EL (cell line): ENCODE measurements around the gene ARHGAP28.
A peak's percentile ranks its signal among the peaks of the same experiment; 100 is the strongest.

Experiments
- DNase-seq: peaks from one replicate; pipeline ENCODE4 v3.0.0-alpha.2; 2016

Gene ARHGAP28

DNA sequence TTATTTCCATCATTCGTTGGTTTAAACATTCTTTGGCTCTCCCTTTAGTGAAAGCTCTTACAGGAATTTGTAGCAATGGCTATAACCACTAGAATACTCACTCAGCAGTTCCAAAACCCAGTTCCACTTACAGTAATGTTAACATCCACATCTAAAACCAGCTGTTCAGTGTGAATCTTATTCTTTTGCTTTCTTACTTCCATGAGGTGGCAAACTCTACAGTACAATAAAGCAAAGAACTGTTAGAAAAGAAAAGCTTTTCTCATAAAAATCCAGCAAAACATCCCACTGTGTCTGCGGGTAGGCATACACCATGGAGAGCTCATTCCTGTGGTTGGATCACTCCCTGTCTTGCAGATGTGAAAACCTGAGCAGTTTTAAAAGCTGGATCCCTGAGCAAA lies 147.1 kb downstream of the ARHGAP28 start:
- DNase-seq, result peak; percentile 13

DNA sequence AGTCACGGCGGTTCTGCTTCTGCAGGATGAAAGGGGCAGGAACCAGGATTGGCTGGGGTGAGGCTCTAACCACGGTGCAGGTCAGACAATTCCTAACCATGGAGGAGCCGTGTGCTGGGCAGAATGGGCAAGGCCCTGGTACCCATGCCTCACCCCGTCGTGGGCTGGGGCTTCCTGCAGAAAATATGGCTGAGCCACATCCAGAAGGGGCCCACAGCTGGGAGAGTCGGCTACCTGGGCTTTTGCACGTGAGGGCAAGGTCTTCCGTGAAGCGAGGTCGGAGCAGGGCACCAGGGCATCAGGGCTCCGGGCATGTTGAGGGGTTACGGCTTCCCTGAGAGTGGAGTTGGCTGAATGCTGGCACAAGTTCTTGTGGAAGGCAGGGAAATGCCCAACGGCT lies 147.8 kb downstream of the ARHGAP28 start:
- no peak for DNase-seq

DNA sequence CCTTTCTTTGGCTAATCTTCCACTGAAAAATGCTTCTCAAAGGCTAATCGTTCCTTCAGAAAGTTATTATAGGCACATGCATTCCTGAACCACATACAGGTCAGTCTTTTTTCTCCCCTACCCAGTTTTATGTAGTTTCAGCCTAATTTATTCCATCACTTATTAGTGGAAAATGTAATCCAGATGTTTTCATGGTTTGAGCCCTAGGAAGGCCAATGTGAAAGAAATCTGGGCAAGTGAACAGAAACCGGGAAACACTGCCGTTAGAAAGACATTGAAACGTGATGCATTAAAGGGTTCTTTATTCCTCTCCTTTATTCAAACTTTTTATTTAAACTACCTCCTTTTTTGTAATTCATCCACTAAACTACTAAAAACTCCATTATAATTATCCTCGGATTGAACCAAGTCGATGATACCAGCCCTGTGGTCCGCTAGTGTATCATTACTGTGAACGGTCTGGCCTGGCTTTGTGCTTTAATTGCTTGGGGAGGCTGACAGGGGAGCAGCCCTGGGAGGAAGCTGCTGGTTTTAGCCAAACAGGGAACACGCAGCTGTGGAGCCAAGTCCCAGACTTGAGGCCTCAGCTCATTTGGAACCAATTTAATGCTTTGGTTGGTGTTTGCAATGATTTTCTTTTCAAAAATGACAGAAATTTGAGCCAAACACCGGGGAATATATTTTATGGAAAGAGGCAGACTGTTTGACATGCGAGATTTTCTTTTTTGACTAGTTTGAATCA lies 149.2 kb downstream of the ARHGAP28 start:
- DNase-seq, result no peak

DNA sequence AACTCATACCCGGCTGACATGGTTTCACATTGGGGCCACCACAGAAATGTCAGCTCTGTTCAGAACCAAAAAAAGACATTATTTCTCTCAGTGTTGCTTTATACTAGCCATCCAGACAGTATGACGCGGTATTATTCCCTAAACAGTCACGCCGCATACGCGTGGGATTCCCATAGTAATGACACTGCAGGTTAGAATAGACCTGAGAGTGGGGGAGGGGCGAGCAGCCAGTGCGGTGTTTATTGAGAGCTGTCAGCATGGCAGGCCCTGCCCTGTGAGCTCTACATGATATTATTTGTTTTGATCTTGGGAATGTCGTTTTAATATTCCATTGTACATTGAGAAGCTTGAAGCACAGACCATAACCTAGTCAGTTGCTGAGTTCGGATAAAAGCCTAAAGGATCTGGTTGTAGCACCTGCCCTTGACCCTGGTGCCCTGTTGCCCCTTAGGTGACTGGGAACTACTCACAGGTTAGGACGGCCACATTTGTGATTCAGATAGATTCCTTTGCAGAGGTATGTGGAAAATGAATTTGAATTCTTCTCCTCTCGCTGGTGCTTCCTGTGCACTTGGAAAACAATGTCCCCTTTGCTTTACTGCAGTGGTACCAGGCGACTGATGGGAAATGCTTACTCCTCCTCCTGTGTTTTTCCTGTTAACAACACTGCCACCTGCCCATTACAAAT lies 150.1 kb downstream of the ARHGAP28 start:
- no peak for DNase-seq

DNA sequence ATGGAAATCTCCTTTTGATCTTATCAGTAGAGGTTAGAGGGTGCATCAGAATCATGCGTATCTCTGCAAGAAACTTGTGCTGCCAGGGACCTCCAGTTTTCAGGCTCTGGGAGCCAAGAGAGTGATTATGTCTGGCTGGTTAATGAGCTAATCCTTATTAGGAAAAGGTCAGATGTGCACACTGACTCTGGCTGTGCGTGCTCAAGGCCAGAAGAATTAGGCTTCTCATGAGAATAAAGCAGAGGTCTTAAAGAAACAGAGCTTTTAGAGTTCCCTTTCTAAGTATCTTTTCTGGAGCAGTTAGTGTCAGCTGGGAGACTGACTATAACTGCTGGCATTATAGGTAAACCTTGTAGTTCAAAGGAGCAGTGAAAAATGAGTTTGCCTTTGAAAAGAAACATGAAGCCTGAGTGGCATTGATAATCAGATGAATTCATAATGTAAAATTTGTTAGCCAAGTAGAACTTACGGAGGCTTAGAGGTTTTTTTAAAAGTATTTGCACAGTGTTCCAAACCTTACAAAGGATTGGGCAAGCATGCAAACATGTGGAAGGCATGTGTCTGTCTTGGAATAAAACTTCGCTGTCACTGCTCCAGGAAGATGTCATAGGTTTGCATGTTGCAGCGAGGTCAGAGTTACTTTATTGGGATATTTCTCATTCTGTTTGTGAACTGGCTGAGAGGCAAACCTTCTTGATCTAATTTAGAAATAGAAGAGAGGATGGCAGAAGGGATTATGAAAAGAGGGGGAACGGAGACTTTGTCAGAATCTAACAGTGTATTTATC lies 151.7 kb downstream of the ARHGAP28 start:
- no peak for DNase-seq

DNA sequence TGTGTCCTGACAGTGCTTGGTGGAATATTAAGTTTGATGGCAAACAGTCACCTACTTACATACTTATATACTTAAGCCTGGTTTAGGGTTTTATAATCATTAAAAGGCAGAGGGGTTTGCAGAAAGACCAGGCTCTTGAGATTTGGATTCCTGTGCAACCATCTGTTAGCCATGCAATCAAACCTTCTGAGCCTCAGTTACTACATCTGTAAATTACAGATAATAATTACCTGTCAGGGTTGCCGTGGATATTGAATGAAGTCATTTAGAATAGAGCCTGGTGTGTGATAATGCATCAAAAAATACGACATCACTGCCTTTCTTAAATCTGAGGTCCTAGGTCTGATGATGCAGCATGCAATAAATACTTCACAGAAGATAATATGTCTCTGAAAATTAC lies 152.9 kb downstream of the ARHGAP28 start:
- no peak for DNase-seq

DNA sequence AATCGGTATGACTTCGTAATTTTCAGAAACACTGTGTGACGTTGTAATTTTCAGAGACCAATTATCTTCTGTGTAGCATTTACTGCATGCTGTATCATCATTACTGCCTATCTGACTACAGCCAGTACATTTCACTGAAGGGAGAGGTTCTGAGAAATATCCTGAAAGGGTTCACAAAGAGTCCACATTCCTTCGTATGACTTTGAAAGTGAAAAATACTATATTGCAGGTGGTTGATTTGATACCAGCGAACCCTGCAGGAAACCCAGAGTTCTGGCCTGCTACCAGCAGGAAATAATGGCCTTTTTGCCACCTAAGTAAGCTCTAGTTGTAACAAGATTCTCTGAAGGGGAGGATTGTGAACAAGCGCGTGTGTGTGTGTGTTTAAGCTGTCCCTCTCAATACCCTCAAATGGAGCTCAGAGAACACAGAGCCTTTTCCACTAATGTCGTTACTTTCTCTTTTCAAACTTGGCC lies 155.5 kb downstream of the ARHGAP28 start:
- no peak for DNase-seq

DNA sequence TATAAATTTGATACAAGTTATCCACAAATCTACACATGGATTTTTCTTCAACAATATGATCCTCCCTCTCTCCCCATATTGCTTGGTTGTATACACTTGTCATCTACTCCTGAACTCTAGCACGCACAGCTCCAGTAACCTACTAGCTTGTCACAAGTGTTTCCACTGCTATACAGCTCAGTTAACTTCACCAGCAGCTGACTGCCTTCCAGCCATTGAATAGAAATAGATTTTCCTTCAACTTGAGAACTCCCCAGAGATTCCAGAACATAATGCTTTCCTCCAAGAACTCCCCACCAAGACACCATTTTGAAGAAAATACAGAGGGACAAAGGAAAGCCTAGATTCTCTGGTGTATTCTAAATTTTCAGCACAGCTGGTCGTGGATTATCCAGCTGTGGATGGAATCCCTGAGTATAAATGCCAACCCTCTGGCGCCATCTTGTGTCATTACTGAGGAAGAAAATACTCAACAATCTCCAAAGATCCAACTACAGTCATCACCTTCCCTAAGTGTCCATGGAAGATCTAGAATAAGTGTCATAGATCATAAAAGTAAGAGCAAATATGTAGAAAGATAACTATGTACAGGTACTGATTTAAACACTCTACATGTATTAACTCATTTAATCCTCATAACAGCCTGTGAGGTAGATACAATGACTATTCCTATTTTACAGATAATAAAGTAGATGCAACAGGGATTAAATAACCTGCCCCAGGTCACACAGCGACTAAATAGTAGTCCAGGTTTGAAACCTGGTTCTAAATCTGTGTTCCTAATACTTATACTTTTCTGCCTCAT lies 156.7 kb downstream of the ARHGAP28 start:
- peak; percentile 56 for DNase-seq

DNA sequence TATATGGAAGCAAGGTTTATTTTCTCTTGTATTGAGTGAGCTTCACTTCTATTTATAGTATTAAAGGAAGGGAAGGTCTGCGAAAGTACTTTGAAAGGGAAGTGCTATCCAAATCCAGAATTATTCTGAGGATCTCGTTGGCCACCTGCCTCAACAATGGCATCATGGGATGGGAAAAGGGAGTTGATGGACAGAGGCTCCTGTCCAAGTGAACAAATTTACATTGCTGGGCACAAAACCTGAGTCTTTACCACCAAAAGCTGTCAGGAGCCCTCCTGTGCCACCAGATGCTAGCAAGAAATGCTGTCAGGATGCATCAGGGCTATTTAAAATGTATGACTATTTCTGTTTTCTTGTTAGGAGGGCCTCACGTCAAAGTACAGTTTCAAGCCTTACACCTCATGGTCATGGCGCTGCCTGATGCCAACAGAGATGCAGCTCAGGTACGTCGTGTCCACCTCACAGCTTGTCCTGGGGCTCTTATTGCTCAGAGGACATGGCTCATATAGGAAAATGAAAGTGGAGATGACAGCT lies 157.3 kb downstream of the ARHGAP28 start:
- no peak for DNase-seq

DNA sequence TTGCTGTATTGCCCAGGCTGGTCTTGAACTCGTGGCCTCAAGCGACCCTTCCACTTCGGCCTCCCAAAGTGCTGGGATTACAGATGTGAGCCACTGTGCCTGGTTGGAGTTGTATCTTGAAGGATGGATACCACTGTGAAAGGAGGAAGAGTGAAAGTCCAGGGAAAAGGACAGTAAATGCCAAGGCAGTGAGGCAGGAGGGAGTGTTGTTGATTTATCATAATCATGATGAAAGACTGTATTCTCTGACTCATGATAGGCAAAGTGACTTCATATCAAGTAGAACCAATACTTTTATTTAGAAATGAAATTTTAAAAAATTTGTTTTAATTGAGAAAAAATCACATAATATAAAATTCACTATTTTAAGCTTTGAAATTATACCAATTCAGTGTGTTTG lies 162.3 kb downstream of the ARHGAP28 start:
- peak; percentile 14 for DNase-seq

DNA sequence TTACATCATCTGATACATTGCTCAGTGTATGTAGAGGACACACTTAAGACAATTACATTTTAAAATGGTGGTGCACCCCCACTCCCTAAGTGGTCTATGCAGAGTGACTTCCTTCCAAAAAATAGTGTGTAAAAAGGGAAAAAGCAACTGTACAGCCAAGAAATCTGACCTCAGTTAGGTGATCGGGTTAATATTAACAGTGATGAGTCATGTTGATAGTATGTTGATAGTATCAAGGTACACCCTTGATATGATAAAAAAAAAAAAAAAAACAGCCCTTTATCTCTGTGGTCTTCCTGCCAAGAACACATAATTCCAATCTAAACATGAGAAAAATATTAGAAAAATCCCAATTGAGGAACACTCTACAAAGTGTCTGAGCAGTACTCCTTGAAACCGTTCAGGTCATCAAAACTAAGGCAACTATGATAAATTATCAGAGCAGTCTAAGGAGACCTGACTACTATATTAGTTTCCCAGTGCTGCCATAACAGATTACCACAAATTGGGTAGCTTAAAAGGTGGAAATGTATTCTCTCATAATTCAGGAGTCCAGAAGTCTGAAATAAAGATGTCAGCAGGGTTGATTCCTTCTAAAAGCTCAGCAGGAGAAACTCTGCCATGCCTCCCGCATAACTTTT lies 171.9 kb downstream of the ARHGAP28 start:
- DNase-seq, result no peak

DNA sequence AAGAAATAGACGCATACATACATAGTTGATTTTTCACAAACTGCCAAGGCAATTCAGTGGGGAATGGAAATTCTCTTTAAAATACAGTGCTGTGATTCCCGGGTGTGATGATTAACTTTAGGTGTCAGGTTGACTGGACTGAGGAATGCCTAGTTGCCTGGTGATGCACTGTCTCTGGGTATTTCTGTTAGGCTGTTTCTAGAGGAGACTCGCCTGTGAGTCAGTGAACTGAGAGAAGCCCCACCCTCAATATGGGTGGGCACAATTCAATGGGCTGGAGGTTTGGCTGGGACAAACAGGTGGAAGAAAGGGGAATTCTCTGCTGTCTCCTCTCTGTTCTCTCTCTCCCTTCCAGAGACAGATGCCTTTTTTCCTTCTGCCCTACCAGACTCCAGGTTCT lies 187.6 kb downstream of the ARHGAP28 start:
- peak; percentile 10 for DNase-seq

DNA sequence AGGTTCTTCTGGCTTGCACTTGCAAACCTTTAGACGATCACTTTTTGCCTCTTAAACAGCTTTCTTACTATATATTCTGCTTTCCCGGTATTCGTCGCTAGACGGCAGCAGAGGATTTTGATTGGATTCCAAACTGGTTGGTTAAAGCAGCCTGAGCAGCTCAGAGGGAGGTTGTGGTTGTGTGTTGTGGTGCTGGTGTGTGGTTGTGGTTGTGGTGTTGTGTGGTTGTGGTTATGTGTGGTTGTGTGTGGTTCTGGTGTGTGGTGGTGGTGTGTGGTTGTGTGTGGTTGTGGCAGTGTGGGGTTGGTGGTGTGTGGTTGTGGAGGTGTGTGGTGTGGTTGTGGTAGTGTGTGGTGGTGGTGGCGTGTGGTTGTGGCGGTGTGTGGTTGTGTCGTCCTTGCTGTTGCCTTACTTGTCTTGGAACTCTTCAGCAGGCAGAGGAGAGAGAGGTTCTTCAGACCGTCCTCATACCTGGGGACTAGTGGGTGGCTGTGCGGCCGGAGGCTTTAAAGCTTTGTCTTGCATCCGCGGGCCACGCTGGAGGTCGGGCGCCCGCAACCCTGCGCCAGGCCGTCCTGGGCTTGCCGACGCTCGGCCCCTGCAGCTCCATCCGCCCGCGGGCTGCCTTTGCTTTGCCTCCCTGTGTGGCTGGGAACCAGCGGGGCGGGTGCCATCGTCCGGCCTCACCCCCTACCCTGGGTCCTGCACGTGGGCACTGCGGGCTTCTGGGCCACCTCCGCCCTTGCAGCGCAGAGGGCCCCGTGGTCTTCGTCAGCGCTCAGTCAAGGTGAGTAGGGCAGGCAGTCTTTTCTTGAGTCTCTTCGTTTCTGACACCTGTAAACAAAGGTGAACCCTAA lies 190.8 kb downstream of the ARHGAP28 start:
- peak; percentile 71 for DNase-seq

DNA sequence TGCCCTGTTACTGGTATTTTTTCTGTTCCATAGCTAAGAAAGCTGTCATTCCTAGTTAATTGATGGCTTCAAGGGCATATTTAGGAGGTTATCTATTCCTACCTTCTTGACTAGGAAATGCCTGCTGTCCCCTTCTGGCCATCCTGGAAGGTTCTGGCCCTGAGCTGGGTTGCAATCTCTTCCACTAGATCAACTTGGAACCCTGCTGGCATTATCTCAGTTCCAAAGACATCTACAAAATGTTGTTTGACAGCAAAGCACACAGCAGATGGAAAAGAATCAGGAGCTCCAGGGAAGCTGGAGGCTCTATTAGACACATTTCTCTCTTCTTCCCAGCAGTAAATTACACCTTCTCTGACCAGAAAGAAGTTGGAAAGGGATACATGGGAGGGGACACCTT lies 192.1 kb downstream of the ARHGAP28 start:
- DNase-seq, result no peak

DNA sequence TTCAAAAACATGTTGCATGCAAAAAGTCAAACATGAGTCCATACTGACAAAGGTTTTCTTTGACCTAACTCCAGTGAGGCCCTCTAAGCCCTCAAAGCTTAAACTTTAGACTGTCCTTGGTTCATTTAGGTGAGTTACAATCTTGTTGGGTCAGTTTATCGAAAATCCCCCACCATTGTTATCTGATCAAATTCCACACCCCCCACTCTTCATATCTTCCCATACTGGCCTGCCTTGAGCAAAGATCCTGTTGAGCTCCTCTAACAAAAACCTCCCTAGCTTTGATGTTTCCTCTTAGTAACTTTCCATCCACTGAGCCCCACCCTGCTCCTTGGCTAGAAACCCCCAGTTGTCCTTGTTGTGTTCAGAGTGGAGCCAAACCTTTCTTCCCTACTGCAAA lies 193.7 kb downstream of the ARHGAP28 start:
- no peak for DNase-seq

DNA sequence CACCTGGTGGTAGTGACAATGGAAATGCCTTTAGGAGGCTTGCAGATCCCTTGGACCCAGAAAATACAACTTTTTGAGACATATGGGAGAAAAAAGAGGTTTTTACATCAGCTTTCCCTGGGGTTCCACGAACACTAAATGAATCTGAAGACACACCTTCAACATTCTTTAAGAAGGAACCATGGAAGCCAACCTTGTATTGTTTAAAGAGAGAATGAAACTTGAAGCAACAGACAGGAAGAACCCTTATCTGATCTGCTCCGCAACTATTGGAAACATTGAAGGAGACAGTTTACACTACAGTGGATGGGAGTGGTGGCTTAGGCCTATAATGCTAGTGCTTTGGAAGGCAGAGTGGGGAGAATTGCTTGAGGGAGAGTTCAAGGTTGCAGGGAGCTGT lies 197.6 kb downstream of the ARHGAP28 start:
- DNase-seq, result no peak

DNA sequence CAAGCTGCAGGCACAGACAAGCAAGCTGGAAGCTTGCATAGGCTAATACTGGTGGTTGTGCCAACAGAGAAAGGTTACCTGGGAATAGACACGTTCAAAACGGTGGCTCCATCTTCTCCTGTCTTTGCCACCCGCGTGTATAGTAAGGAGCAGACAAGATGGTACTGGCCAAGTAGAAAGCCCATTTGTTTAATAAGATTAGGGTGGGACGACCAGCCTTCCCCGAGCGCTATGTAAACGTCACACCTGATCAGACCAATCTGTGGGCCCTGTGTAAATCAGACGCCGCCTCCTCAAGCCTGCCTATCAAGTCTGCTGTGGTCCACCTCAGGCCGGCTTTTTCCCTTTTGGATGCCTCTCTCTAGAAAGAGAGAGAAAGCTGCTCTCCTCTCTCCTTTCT lies 198.8 kb downstream of the ARHGAP28 start:
- DNase-seq, result no peak

DNA sequence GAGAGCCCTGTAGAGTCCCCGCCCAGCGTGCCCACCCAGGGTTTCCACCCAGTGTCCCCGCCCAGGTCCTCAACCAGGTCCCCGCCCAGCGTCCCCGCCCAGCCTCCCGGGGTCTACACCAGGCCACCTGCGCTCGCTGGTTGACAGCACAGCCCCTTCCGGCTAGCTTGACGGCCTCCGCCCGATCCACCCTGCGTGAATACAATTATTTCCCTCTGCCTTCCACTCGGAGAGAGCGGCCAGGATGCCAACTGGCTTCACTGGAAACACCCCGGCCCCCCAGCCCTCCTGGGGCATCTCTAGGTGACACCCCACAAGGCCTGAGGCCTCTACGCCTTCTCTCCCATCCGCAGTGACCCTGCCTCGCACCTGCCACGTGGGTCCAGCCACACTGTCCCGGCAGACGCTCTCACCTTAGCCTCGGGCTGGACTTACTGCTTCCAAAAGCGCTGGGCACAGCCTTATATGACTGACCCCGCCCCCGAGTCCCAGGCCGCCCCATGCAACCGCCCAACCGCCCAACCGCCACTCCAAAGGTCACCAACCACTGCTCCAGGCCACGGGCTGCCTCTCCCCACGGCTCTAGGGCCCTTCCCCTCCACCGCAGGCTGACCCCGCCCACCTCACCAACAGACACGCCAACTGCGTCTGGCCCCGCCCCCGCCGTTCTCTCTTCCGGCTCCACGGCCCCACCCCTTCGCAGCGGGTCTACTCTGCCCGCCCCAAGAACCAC lies 200.0 kb downstream of the ARHGAP28 start:
- DNase-seq, result no peak

DNA sequence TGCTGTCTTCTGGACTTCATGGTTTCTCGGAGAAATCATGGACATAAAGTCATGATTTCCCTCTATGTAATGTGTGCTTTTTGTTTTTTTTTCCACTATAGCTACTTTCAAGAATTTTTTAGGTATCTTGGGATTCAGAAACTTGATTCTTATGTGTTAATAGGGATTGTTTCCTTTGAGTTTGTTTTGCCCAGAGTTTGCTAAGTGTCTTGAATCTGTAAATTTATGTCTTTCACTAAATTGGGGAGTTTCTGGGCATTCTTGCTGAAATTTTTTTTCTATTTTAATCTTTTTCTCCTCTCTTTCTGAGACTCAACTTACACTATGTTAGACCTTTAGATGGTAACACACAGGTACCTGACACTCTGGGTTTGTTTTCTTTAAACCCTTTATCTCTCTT lies 205.3 kb downstream of the ARHGAP28 start:
- no peak for DNase-seq

DNA sequence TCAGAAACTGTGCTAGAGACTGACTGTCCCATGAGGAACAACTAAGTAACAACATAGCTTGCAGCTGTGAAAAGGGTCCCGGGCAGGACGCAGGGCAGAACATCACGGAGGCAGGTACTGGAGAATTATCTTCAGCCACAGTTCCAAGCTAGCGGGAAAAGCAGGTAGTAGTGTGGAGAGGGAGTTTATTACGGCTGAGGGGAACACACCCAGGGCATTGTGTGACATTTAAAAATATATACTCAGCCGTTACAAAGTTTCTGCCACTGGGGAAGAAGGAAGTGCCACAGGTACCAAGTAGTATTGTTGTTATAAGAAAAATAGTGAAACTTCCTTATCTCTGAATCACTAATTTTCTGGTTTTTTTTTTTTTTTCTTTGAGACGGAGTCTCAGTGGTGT lies 208.5 kb downstream of the ARHGAP28 start:
- no peak for DNase-seq
